Measurements from ENCODE around the gene SH3PXD2B.

- TF ChIP-seq ZNF224 (CRISPR knock-in tag; IDR thresholded peaks at IDR 0.05): no peak
- TF ChIP-seq ZFP36 (IDR thresholded peaks at IDR 0.05; ENCODE audit: borderline replicate concordance, low read depth, low read length, partially characterized antibody): no peak
- TF ChIP-seq POLR2AphosphoS5 (IDR thresholded peaks at IDR 0.05; ENCODE audit: low read depth, low read length): no peak
Measured at GRCh38 chr5:172294831-172295230, 159.5 kb downstream of the SH3PXD2B start.
